ENCODE measurements around the gene S100A5.
A peak's percentile ranks its signal among the peaks of the same experiment; 100 is the strongest.

S100A5 gene

GRCh38 chr1:153547560-153548551, 7.1 kb upstream of the S100A5 start:
- no peak for DNase-seq (ENCODE audit: low read depth in 2 of 2)

GRCh38 chr1:153546796-153547559, 6.2 kb upstream of the S100A5 start:
- no peak for DNase-seq (ENCODE audit: low read depth in 2 of 2)

- DNase-seq (ENCODE audit: low read depth in 2 of 2) = no peak
Observed at GRCh38 chr1:153546371-153546770, 5.6 kb upstream of the S100A5 start.

- DNase-seq (ENCODE audit: low read depth in 2 of 2) = peak; percentile 71 to 84
Observed at GRCh38 chr1:153545067-153546055, 4.6 kb upstream of the S100A5 start, which contains the start of gene S100A4. TSS of gene S100A4 (minus strand) at chr1:153545806. CDS start at chr1:153544794, 1,012 bp downstream.

- DNase-seq (ENCODE audit: low read depth in 2 of 2) = no peak
Observed at GRCh38 chr1:153544453-153545066, 3.8 kb upstream of the S100A5 start.

GRCh38 chr1:153543736-153544135, 3.0 kb upstream of the S100A5 start:
- no peak for DNase-seq (ENCODE audit: low read depth in 2 of 2)

GRCh38 chr1:153542956-153543711, 2.4 kb upstream of the S100A5 start:
- no peak for DNase-seq (ENCODE audit: low read depth in 2 of 2)

GRCh38 chr1:153541641-153542590, 1.2 kb upstream of the S100A5 start:
- DNase-seq (ENCODE audit: low read depth in 2 of 2) = no peak

GRCh38 chr1:153539395-153540093, 1.2 kb downstream of the S100A5 start:
- no peak for DNase-seq (ENCODE audit: low read depth in 2 of 2)

- no peak for DNase-seq (ENCODE audit: low read depth in 2 of 2)
Observed at GRCh38 chr1:153538315-153538821, 2.4 kb downstream of the S100A5 start.

- no peak for DNase-seq (ENCODE audit: low read depth in 2 of 2)
Observed at GRCh38 chr1:153537376-153537730, 3.4 kb downstream of the S100A5 start.

GRCh38 chr1:153536671-153537375, 3.9 kb downstream of the S100A5 start:
- no peak for DNase-seq (ENCODE audit: low read depth in 2 of 2)

GRCh38 chr1:153536012-153536670, 4.6 kb downstream of the S100A5 start:
- DNase-seq (ENCODE audit: low read depth in 2 of 2) = peak; percentile 71 to 73

- DNase-seq (ENCODE audit: low read depth in 2 of 2) = no peak
Observed at GRCh38 chr1:153535242-153536011, 5.3 kb downstream of the S100A5 start, which contains the start of gene S100A6. TSS of gene S100A6 (minus strand) at chr1:153535991. CDS start at chr1:153535339, 652 bp downstream.

- no peak for DNase-seq (ENCODE audit: low read depth in 2 of 2)
Observed at GRCh38 chr1:153534925-153535241, 5.9 kb downstream of the S100A5 start.

- DNase-seq (ENCODE audit: low read depth in 2 of 2) = no peak
Observed at GRCh38 chr1:153534226-153534924, 6.4 kb downstream of the S100A5 start.

All from stimulated activated CD8-positive, alpha-beta memory T cell treated with anti-CD3 and anti-CD28 coated beads, Interleukin-2, amount 100 ng/mL, for 1 hour (primary cell).